ENCODE data around the gene FUBP3.

Gene FUBP3

DNA sequence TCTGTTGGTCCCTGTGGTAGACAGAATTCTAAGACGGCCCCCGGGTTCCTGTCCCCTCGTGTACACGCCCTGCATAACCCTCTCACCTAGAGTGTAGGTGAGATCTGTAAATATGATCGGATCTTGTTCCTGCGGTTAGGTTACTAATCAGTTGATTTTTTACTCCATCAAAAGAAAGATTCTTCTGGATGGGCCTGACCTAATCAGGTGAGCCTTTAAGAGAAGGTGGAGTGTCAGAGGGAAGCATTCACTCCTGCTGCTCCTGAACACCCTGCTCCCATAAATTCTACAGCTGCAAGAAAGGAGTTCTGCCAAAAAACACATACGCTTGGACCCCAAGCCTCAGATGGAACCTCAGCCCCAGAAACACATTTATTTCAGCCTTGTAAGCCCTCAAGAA, 15.6 kb upstream of the FUBP3 start:
- no peaks in the 10 kb centered on the region for H3K27me3 ChIP-seq (ENCODE audit: insufficient read depth, poor library complexity, severe bottlenecking)
- TF ChIP-seq POLR2AphosphoS5 (IDR thresholded peaks at IDR 0.05; ENCODE audit: low read depth) (no peak), GABPA (IDR thresholded peaks at IDR 0.05; ENCODE audit: low read depth) (no peak), SPI1 (IDR thresholded peaks at IDR 0.05; ENCODE audit: borderline replicate concordance, low read depth) (no peak)
- TF ChIP-seq, protein P1, sequence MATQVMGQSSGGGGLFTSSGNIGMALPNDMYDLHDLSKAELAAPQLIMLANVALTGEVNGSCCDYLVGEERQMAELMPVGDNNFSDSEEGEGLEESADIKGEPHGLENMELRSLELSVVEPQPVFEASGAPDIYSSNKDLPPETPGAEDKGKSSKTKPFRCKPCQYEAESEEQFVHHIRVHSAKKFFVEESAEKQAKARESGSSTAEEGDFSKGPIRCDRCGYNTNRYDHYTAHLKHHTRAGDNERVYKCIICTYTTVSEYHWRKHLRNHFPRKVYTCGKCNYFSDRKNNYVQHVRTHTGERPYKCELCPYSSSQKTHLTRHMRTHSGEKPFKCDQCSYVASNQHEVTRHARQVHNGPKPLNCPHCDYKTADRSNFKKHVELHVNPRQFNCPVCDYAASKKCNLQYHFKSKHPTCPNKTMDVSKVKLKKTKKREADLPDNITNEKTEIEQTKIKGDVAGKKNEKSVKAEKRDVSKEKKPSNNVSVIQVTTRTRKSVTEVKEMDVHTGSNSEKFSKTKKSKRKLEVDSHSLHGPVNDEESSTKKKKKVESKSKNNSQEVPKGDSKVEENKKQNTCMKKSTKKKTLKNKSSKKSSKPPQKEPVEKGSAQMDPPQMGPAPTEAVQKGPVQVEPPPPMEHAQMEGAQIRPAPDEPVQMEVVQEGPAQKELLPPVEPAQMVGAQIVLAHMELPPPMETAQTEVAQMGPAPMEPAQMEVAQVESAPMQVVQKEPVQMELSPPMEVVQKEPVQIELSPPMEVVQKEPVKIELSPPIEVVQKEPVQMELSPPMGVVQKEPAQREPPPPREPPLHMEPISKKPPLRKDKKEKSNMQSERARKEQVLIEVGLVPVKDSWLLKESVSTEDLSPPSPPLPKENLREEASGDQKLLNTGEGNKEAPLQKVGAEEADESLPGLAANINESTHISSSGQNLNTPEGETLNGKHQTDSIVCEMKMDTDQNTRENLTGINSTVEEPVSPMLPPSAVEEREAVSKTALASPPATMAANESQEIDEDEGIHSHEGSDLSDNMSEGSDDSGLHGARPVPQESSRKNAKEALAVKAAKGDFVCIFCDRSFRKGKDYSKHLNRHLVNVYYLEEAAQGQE (IDR thresholded peaks at IDR 0.05; ENCODE audit: insufficient replicate concordance, low read depth) = no peak
- TF ChIP-seq, protein P2, sequence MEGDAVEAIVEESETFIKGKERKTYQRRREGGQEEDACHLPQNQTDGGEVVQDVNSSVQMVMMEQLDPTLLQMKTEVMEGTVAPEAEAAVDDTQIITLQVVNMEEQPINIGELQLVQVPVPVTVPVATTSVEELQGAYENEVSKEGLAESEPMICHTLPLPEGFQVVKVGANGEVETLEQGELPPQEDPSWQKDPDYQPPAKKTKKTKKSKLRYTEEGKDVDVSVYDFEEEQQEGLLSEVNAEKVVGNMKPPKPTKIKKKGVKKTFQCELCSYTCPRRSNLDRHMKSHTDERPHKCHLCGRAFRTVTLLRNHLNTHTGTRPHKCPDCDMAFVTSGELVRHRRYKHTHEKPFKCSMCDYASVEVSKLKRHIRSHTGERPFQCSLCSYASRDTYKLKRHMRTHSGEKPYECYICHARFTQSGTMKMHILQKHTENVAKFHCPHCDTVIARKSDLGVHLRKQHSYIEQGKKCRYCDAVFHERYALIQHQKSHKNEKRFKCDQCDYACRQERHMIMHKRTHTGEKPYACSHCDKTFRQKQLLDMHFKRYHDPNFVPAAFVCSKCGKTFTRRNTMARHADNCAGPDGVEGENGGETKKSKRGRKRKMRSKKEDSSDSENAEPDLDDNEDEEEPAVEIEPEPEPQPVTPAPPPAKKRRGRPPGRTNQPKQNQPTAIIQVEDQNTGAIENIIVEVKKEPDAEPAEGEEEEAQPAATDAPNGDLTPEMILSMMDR (IDR thresholded peaks at IDR 0.05; ENCODE audit: insufficient read depth, low read length) = no peak
- H3K27ac ChIP-seq (replicated peaks) = no peak overlapping the region
- H3K4me3 ChIP-seq (replicated peaks; ENCODE audit: insufficient read depth, low read length) = no peak overlapping the region
- DNase-seq (ENCODE audit: low read depth in 1 of 2, low spot score in 1 of 2) = no peak

DNA sequence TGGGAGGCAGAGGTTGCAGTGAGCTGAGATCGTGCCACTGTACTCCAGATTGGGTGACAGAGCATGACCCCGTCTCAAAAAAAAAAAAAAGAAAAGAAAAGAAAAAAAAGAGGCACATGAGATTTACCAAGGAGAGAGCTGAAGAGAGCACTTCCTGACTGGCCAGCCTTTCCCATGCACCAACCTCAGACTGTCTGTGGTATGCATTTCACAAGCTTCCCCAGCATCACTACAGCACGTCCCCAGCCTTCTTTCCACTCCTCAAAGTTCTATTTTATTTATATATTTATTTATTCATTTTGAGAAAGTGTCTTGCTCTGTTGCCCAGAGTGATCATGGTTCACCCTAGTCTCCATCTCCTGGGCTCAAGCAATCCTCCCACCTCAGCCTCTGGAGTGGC, 13.6 kb upstream of the FUBP3 start:
- DNase-seq (ENCODE audit: low read depth in 1 of 2, low spot score in 1 of 2) = peak in 1 of 2 experiments; percentile 47
- TF ChIP-seq, protein P1 (IDR thresholded peaks at IDR 0.05; ENCODE audit: insufficient replicate concordance, low read depth) = no peak
- TF ChIP-seq GABPA (IDR thresholded peaks at IDR 0.05; ENCODE audit: low read depth) (no peak), POLR2AphosphoS5 (IDR thresholded peaks at IDR 0.05; ENCODE audit: low read depth) (no peak), SPI1 (IDR thresholded peaks at IDR 0.05; ENCODE audit: borderline replicate concordance, low read depth) (no peak)
- TF ChIP-seq, protein P2 (IDR thresholded peaks at IDR 0.05; ENCODE audit: insufficient read depth, low read length) = no peak
- no peak overlapping the region for H3K4me3 ChIP-seq (replicated peaks; ENCODE audit: insufficient read depth, low read length)
- H3K27me3 ChIP-seq (ENCODE audit: insufficient read depth, poor library complexity, severe bottlenecking) = no peaks in the 10 kb centered on the region
- no peak overlapping the region for H3K27ac ChIP-seq (replicated peaks)

DNA sequence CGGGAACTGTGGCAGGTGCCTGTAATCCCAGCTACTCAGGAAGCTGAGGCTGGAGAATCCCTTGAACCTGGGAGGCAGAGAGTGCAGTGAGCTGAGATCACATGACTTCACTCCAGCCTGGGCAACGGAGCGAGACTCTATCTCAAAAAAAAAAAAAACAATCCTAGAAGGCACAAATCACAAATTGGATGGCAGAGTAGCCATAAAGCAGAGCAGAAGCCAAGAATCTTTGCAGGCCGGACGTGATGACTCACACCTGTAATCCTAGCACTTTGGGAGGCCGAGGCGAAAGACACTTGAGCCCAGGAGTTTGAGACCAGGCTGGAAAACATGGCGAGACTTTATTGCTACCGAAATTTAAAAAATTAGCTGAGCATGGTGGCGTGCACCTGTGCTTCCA, 9.2 kb upstream of the FUBP3 start:
- DNase-seq (ENCODE audit: low read depth in 1 of 2, low spot score in 1 of 2) = no peak
- no peak overlapping the region for H3K27ac ChIP-seq (replicated peaks)
- no peaks in the 10 kb centered on the region for H3K27me3 ChIP-seq (ENCODE audit: insufficient read depth, poor library complexity, severe bottlenecking)
- no peak overlapping the region for H3K4me3 ChIP-seq (replicated peaks; ENCODE audit: insufficient read depth, low read length)
- no peak for TF ChIP-seq GABPA (IDR thresholded peaks at IDR 0.05; ENCODE audit: low read depth)
- TF ChIP-seq, protein P2 (IDR thresholded peaks at IDR 0.05; ENCODE audit: insufficient read depth, low read length) = no peak
- no peak for TF ChIP-seq POLR2AphosphoS5 (IDR thresholded peaks at IDR 0.05; ENCODE audit: low read depth)
- TF ChIP-seq, protein P1 (IDR thresholded peaks at IDR 0.05; ENCODE audit: insufficient replicate concordance, low read depth) = no peak
- TF ChIP-seq SPI1 (IDR thresholded peaks at IDR 0.05; ENCODE audit: borderline replicate concordance, low read depth) = no peak
